Measurements from ENCODE around the gene RFT1.

RFT1 gene

DNA sequence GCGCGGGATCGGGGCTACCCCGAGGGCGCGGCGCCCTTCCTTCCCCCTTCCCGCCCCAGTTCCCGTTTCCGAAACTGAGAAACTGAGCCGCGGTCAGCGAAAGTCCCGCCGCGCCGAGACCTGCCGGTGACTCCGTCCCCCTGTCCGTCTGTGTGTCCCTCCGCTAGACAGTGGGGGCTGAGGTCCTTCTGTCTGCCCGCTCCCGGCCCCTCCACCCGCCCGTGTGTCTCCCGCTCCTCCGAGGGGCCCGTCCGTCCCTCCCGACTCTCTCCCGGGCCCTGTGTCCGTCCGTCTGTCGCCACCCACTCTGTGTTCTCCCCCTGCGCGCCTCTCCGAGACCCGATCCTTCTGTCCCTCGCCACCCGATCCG is 31.2 kb upstream of the RFT1 start (continued):
- TF ChIP-seq REST (tag by site-specific recombination; IDR thresholded peaks at IDR 0.05) (no peak), ZNF561 (tag by site-specific recombination; IDR thresholded peaks at IDR 0.05; ENCODE audit: borderline replicate concordance) (no peak), ZNF670 (tag by site-specific recombination; IDR thresholded peaks at IDR 0.05; ENCODE audit: low read depth) (no peak), ZXDB (tag by site-specific recombination; IDR thresholded peaks at IDR 0.05) (peak; percentile 58; the same call in 1 of the 2 replicates), ZBTB8A (tag by site-specific recombination; IDR thresholded peaks at IDR 0.05) (peak; percentile 85), ZNF585B (tag by site-specific recombination; IDR thresholded peaks at IDR 0.05) (no peak), REPIN1 (tag by site-specific recombination; IDR thresholded peaks at IDR 0.05; ENCODE audit: low read depth) (no peak), ZNF785 (tag by site-specific recombination; IDR thresholded peaks at IDR 0.05) (no peak), ZFP69B (tag by site-specific recombination; IDR thresholded peaks at IDR 0.05) (no peak), ZNF350 (tag by site-specific recombination; IDR thresholded peaks at IDR 0.05) (no peak), ZNF518A (tag by site-specific recombination; conservative IDR thresholded peaks at IDR 0.05; ENCODE audit: low read depth) (no peak), ZBTB1 (tag by site-specific recombination; IDR thresholded peaks at IDR 0.05) (no peak), KLF16 (tag by site-specific recombination; IDR thresholded peaks at IDR 0.05) (peak; percentile 80), ZBTB20 (tag by site-specific recombination; IDR thresholded peaks at IDR 0.05) (peak; percentile 74; the same call in 1 of the 2 replicates), ZNF426 (tag by site-specific recombination; IDR thresholded peaks at IDR 0.05) (no peak), ZIC2 (tag by site-specific recombination; IDR thresholded peaks at IDR 0.05) (no peak), TCF7L2 (IDR thresholded peaks at IDR 0.05; ENCODE audit: borderline replicate concordance, low read depth, low read length) (no peak), ZNF704 (tag by site-specific recombination; IDR thresholded peaks at IDR 0.05) (no peak), ZNF311 (tag by site-specific recombination; IDR thresholded peaks at IDR 0.05; ENCODE audit: borderline replicate concordance) (no peak), PRDM1 (tag by site-specific recombination; IDR thresholded peaks at IDR 0.05) (no peak), ZNF16 (tag by site-specific recombination; IDR thresholded peaks at IDR 0.05; ENCODE audit: low read depth) (no peak)
- TF ChIP-seq, protein P1, sequence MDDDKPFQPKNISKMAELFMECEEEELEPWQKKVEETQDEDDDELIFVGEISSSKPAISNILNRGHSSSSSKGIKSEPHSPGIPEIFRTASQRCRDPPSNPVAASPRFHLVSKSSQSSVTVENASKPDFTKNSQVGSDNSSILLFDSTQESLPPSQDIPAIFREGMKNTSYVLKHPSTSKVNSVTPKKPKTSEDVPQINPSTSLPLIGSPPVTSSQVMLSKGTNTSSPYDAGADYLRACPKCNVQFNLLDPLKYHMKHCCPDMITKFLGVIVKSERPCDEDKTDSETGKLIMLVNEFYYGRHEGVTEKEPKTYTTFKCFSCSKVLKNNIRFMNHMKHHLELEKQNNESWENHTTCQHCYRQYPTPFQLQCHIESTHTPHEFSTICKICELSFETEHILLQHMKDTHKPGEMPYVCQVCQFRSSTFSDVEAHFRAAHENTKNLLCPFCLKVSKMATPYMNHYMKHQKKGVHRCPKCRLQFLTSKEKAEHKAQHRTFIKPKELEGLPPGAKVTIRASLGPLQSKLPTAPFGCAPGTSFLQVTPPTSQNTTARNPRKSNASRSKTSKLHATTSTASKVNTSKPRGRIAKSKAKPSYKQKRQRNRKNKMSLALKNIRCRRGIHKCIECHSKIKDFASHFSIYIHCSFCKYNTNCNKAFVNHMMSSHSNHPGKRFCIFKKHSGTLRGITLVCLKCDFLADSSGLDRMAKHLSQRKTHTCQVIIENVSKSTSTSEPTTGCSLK (tag by site-specific recombination; IDR thresholded peaks at IDR 0.05) = no peak
- TF ChIP-seq, protein P2, sequence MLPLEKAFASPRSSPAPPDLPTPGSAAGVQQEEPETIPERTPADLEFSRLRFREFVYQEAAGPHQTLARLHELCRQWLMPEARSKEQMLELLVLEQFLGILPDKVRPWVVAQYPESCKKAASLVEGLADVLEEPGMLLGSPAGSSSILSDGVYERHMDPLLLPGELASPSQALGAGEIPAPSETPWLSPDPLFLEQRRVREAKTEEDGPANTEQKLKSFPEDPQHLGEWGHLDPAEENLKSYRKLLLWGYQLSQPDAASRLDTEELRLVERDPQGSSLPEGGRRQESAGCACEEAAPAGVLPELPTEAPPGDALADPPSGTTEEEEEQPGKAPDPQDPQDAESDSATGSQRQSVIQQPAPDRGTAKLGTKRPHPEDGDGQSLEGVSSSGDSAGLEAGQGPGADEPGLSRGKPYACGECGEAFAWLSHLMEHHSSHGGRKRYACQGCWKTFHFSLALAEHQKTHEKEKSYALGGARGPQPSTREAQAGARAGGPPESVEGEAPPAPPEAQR (tag by site-specific recombination; IDR thresholded peaks at IDR 0.05) = no peak
- TF ChIP-seq, protein P3, sequence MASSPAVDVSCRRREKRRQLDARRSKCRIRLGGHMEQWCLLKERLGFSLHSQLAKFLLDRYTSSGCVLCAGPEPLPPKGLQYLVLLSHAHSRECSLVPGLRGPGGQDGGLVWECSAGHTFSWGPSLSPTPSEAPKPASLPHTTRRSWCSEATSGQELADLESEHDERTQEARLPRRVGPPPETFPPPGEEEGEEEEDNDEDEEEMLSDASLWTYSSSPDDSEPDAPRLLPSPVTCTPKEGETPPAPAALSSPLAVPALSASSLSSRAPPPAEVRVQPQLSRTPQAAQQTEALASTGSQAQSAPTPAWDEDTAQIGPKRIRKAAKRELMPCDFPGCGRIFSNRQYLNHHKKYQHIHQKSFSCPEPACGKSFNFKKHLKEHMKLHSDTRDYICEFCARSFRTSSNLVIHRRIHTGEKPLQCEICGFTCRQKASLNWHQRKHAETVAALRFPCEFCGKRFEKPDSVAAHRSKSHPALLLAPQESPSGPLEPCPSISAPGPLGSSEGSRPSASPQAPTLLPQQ (tag by site-specific recombination; IDR thresholded peaks at IDR 0.05) = no peak
- TF ChIP-seq, protein P4, sequence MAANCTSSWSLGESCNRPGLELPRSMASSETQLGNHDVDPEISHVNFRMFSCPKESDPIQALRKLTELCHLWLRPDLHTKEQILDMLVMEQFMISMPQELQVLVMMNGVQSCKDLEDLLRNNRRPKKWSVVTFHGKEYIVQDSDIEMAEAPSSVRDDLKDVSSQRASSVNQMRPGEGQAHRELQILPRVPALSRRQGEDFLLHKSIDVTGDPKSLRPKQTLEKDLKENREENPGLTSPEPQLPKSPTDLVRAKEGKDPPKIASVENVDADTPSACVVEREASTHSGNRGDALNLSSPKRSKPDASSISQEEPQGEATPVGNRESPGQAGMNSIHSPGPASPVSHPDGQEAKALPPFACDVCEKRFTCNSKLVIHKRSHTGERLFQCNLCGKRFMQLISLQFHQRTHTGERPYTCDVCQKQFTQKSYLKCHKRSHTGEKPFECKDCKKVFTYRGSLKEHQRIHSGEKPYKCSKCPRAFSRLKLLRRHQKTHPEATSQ (tag by site-specific recombination; IDR thresholded peaks at IDR 0.05) = no peak
